ENCODE measurements around the gene AIMP1.

Gene AIMP1

GRCh38 chr4:106339431-106339830 lies 23.1 kb downstream of the AIMP1 start:
- Histone ChIP-seq H2AFZ (ENCODE audit: low read depth) (no peak overlapping the region), H3K36me3 (ENCODE audit: insufficient read depth) (peaks cover 19% of the 10 kb centered on the region), H3K4me2 (no peak overlapping the region), H3K4me1 (ENCODE audit: low read depth, poor library complexity, severe bottlenecking) (no peaks in the 10 kb centered on the region), H4K20me1 (ENCODE audit: insufficient read depth) (no peaks in the 10 kb centered on the region), H3K9ac (no peak overlapping the region), H3K79me2 (ENCODE audit: insufficient read depth, low read depth) (peaks cover 32% of the 10 kb centered on the region; the same call in 1 of the 2 replicates), H3K27me3 (ENCODE audit: insufficient read depth, low read depth) (no peaks in the 10 kb centered on the region), H3K4me3 (IDR thresholded peaks at IDR 0.05; ENCODE audit: insufficient read depth, low read depth, low read length) (no peak overlapping the region), H3K27ac (no peak overlapping the region)
- TF ChIP-seq CTCF (conservative IDR thresholded peaks at IDR 0.05; ENCODE audit: low read depth, low read length) = no peak

- Histone ChIP-seq H3K36me3 (ENCODE audit: insufficient read depth) (peaks cover 19% of the 10 kb centered on the region), H2AFZ (ENCODE audit: low read depth) (no peak overlapping the region), H3K9ac (no peak overlapping the region), H3K27me3 (ENCODE audit: insufficient read depth, low read depth) (no peaks in the 10 kb centered on the region), H4K20me1 (ENCODE audit: insufficient read depth) (no peaks in the 10 kb centered on the region), H3K4me2 (no peak overlapping the region), H3K4me1 (ENCODE audit: low read depth, poor library complexity, severe bottlenecking) (no peaks in the 10 kb centered on the region), H3K4me3 (IDR thresholded peaks at IDR 0.05; ENCODE audit: insufficient read depth, low read depth, low read length) (no peak overlapping the region), H3K79me2 (ENCODE audit: insufficient read depth, low read depth) (peaks cover 32% of the 10 kb centered on the region; the same call in 1 of the 2 replicates), H3K27ac (no peak overlapping the region)
- no peak for TF ChIP-seq CTCF (conservative IDR thresholded peaks at IDR 0.05; ENCODE audit: low read depth, low read length)
These were observed 24.4 kb downstream of the AIMP1 start for GRCh38 chr4:106340774-106341173.

GRCh38 chr4:106343865-106344646 lies 27.7 kb downstream of the AIMP1 start:
- Histone ChIP-seq H3K36me3 (ENCODE audit: insufficient read depth) (no peaks in the 10 kb centered on the region; the same call in 1 of the 2 replicates), H3K27ac (no peak overlapping the region), H3K4me3 (IDR thresholded peaks at IDR 0.05; ENCODE audit: insufficient read depth, low read depth, low read length) (no peak overlapping the region), H3K4me2 (no peak overlapping the region), H4K20me1 (ENCODE audit: insufficient read depth) (no peaks in the 10 kb centered on the region), H3K9ac (no peak overlapping the region), H3K79me2 (ENCODE audit: insufficient read depth, low read depth) (peaks cover 32% of the 10 kb centered on the region; the same call in 1 of the 2 replicates), H3K27me3 (ENCODE audit: insufficient read depth, low read depth) (no peaks in the 10 kb centered on the region), H3K4me1 (ENCODE audit: low read depth, poor library complexity, severe bottlenecking) (no peaks in the 10 kb centered on the region), H2AFZ (ENCODE audit: low read depth) (no peak overlapping the region)
- no peak for TF ChIP-seq CTCF (conservative IDR thresholded peaks at IDR 0.05; ENCODE audit: low read depth, low read length)

- TF ChIP-seq CTCF (conservative IDR thresholded peaks at IDR 0.05; ENCODE audit: low read depth, low read length) = no peak
- peaks cover 32% of the 10 kb centered on the region; the same call in 1 of the 2 replicates for H3K79me2 ChIP-seq (ENCODE audit: insufficient read depth, low read depth)
- H3K4me3 ChIP-seq (IDR thresholded peaks at IDR 0.05; ENCODE audit: insufficient read depth, low read depth, low read length) = no peak overlapping the region
- no peak overlapping the region for H3K4me2 ChIP-seq
- H2AFZ ChIP-seq (ENCODE audit: low read depth) = no peak overlapping the region
- H3K36me3 ChIP-seq (ENCODE audit: insufficient read depth) = no peaks in the 10 kb centered on the region; the same call in 1 of the 2 replicates
- no peaks in the 10 kb centered on the region for H3K27me3 ChIP-seq (ENCODE audit: insufficient read depth, low read depth)
- no peaks in the 10 kb centered on the region for H3K4me1 ChIP-seq (ENCODE audit: low read depth, poor library complexity, severe bottlenecking)
- no peak overlapping the region for H3K9ac ChIP-seq
- H4K20me1 ChIP-seq (ENCODE audit: insufficient read depth) = no peaks in the 10 kb centered on the region
- H3K27ac ChIP-seq = no peak overlapping the region
These were observed 28.3 kb downstream of the AIMP1 start for GRCh38 chr4:106344647-106344970.

Measured in KMS-11 (cell line).